ENCODE results near the gene GRM4. TPM values are rescaled to one million over a fixed set of nuclear protein-coding genes. Genes with fewer than 3 reads are reported as not detected.

GRM4 gene
- total and polyA plus RNA-seq, 9 of the 15 experiments (the other 6 are each of a cell fraction or from before 2014, with no cell fraction given) = 0.18 TPM; not detected in 8

- FAIRE-seq = no peak
- CTCF ChIA-PET (ENCODE audit: low intra/inter-chr PET ratio) = no interaction called here
These were observed 134.6 kb downstream of the GRM4 start for GRCh38 chr6:34011264-34011663.

More at GRCh38 chr6:34011264-34011663, 134.6 kb downstream of the GRM4 start:
- Histone ChIP-seq H3K79me2 (ENCODE audit: control insufficient read depth, insufficient read depth, low read length) (no peaks in the 10 kb centered on the region), H3K4me1 (replicated peaks in 1 of 2; ENCODE audit: control insufficient read depth in 2 of 2, insufficient read depth in 2 of 2, low read length in 2 of 2) (no peaks in the 10 kb centered on the region), H3K4me3 (no peak overlapping the region), H3K4me2 (ENCODE audit: insufficient read depth, low read length) (no peak overlapping the region), H3K9ac (ENCODE audit: insufficient read depth in 1 of 2, low read depth in 2 of 2, low read length in 2 of 2) (no peak overlapping the region), H3K36me3 (ENCODE audit: control insufficient read depth, insufficient read depth, low read length) (no peaks in the 10 kb centered on the region), H3K9me1 (ENCODE audit: control insufficient read depth, insufficient read depth, low read length) (no peaks in the 10 kb centered on the region), H4K20me1 (replicated peaks; ENCODE audit: control insufficient read depth, insufficient read depth, low read length) (no peaks in the 10 kb centered on the region), H3K27ac (ENCODE audit: extremely low read depth, low read depth, low read length) (no peak overlapping the region), H3K27me3 (ENCODE audit: control insufficient read depth in 2 of 2, insufficient read depth in 2 of 2, low read length in 2 of 2) (peaks cover 9 to 72% of the 10 kb centered on the region in 2 experiments), H3K9me3 (replicated peaks; ENCODE audit: control insufficient read depth, insufficient read depth, low read depth, low read length) (peaks cover 3% of the 10 kb centered on the region; the same call in 1 of the 2 replicates), H2AFZ (ENCODE audit: low read depth, low read length) (no peak overlapping the region)
- no TSS peak for BruUV-seq (replicated peaks)
- 2% methylated on average over 5 of the region's 5 CpGs for WGBS (ENCODE audit: insufficient coverage, low coverage, missing lambda C conversion rate)
- intact Hi-C loops (cut with micrococcal nuclease) (no loop called here), in situ Hi-C loops (cut with MboI) (no loop called here)
- ATAC-seq (no peak), DNase-seq (ENCODE audit: extremely low read depth in 1 of 4, low spot score in 3 of 4) (no peak)
- POLR2A ChIA-PET = interaction anchor here (0.6 kb wide), 1 partner anchor 12 kb away, joined by 3 read pairs; no protein-coding TSS in a partner anchor
- TF ChIP-seq FOXA1 (IDR thresholded peaks at IDR 0.05; ENCODE audit: borderline replicate concordance) (no peak), SETDB1 (IDR thresholded peaks at IDR 0.05; ENCODE audit: low read length) (no peak), CUX1 (CRISPR knock-in tag; IDR thresholded peaks at IDR 0.05) (no peak)
